T-helper 17 cell (primary cell): ENCODE measurements around the gene HACD2. TPM values are rescaled to one million over a fixed set of nuclear protein-coding genes. Genes with fewer than 3 reads are reported as not detected.

Experiments used
- ATAC-seq: fragments of 150-1000 bp; cut with Tn5 transposase; 2 replicates; pipeline ENCODE4 v1.10.0; 2021; ENCODE audit warnings: mild to moderate bottlenecking, moderate library complexity
- DNase-seq, 3 donors: peaks; one replicate each; pipeline versions ENCODE4 v3.0.0 to v3.0.0-alpha.2; 2020 to 2021
- H3K9me3 ChIP-seq: one replicate; pipeline ENCODE4 v1.7.0; 2013; ENCODE audit warnings: low read length, mild to moderate bottlenecking; ENCODE audit not compliant: control insufficient read depth, poor library complexity, severe bottlenecking
- H3K27ac Mint-ChIP-seq: one replicate; pipeline ENCODE4 v1.8.0; 2022; ENCODE audit warnings: mild to moderate bottlenecking, moderate library complexity, mixed read lengths
- H3K27me3 Mint-ChIP-seq: one replicate; pipeline ENCODE4 v1.8.0; 2022; ENCODE audit warnings: mixed read lengths
- H3K36me3 Mint-ChIP-seq: one replicate; pipeline ENCODE4 v1.8.0; 2022; ENCODE audit warnings: low read depth, mixed read lengths
- H3K4me1 Mint-ChIP-seq: one replicate; pipeline ENCODE4 v1.8.0; 2022; ENCODE audit warnings: mild to moderate bottlenecking, mixed read lengths
- H3K4me3 Mint-ChIP-seq: one replicate; pipeline ENCODE4 v1.8.0; 2022; ENCODE audit warnings: mild to moderate bottlenecking, moderate library complexity, mixed read lengths
- total RNA-seq, 4 donors: library from RNA in 2 of 4; stranded (reverse) in 2 of 4; gene quantifications; one replicate each; pipeline ENCODE4 v1.2.3 and lab custom pipeline; 2022 to 2026

HACD2 gene
- total RNA-seq, 2 donors from 2014 or later: 16.2 to 18.9 TPM

DNA sequence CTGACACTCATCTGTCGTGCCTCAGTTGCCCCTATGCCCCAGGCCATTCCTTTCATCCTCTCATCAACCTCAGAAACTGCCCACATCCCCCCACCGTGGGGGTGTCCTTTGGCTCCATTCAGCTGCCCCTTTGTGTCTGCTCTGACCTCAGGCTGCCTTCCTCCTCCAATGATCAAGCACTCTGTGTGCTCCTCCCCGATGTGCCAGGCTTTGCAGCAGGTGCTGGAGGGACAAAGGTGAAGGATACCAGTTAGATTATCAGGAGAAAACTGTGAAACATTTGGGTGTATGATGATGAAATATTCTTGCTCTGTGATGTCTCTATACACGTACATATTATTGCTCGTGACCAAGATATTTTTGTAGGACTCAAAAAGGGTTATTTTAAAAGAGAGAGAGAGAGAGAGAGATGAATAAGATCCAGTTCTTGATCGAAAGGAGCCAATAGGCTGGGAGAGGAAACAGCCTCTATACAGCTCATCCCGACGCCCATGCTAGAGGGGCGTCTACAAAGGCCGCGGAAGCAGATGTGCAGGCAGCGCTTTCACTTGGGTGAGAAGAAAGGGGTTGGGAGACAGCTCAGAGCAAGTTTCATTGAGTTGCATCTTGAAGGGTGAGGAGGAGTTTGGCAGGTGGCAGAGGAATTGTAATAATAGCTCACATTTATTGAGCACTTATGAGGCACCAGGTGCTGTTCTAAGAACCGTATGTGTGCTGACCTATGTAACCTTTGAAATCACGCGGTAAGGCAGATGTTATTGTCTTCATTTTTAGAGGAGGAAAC lies 107.7 kb downstream of the HACD2 start:
- H3K36me3 Mint-ChIP-seq: peaks cover 4% of the 10 kb centered on the region

DNA sequence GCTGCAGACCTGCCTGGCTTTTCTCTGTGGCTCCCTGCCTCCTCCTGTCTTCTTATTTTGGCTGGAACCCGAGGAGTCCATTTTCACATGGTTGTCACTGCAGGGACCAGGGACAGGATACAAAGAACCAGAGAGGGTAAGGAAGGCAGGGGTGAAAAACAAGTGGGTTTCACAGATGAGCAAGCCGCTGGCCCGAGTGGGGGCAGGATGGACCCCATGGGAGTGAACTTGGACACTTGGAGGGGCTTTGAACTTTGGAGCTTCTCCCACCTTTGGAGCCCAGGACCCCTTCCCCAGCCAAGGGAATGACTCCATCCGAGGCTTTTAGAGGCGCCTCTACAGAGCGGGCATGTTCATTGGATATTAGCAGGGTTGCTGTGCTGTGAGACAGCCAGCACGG lies 109.1 kb downstream of the HACD2 start:
- no peak for ATAC-seq
- Mint-ChIP-seq H3K27ac (no peak overlapping the region), H3K4me3 (no peak overlapping the region), H3K36me3 (peaks cover 4% of the 10 kb centered on the region), H3K27me3 (peaks cover 57% of the 10 kb centered on the region), H3K4me1 (peaks cover 3% of the 10 kb centered on the region)
- no peak for DNase-seq
- H3K9me3 ChIP-seq: no peaks in the 10 kb centered on the region

More for the DNA sequence above, 107.7 kb downstream of the HACD2 start:
- no peaks in the 10 kb centered on the region for H3K9me3 ChIP-seq
- Mint-ChIP-seq H3K4me3 (no peak overlapping the region), H3K4me1 (peaks cover 3% of the 10 kb centered on the region), H3K27ac (no peak overlapping the region), H3K27me3 (peaks cover 61% of the 10 kb centered on the region)
- ATAC-seq (no peak), DNase-seq (no peak)

DNA sequence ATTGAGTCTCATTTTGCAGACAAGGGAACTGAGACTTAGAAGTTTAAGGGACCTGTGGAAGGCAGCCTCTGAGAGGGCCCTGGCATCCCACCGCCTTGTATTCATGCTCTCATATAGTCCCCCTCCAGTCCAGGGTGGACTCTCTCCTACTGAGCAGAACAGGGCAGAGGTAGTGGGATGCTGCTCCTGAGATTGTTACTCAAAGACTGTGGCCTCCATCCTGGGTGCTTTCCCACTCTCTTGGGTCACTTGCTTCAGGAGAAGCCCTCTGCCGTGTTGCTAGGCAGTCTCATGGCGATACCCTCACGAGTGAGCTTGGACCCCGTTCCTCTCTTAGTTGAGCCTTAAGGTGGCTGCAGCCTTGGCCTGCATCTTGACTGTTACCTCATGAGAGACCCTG lies 113.7 kb downstream of the HACD2 start:
- H3K27me3 Mint-ChIP-seq: peaks cover 33% of the 10 kb centered on the region
- no peak overlapping the region for H3K4me3 Mint-ChIP-seq
- H3K4me1 Mint-ChIP-seq: peaks cover 3% of the 10 kb centered on the region
- DNase-seq: no peak
- no peaks in the 10 kb centered on the region for H3K36me3 Mint-ChIP-seq
- no peak overlapping the region for H3K27ac Mint-ChIP-seq
- no peaks in the 10 kb centered on the region for H3K9me3 ChIP-seq
- ATAC-seq: no peak

DNA sequence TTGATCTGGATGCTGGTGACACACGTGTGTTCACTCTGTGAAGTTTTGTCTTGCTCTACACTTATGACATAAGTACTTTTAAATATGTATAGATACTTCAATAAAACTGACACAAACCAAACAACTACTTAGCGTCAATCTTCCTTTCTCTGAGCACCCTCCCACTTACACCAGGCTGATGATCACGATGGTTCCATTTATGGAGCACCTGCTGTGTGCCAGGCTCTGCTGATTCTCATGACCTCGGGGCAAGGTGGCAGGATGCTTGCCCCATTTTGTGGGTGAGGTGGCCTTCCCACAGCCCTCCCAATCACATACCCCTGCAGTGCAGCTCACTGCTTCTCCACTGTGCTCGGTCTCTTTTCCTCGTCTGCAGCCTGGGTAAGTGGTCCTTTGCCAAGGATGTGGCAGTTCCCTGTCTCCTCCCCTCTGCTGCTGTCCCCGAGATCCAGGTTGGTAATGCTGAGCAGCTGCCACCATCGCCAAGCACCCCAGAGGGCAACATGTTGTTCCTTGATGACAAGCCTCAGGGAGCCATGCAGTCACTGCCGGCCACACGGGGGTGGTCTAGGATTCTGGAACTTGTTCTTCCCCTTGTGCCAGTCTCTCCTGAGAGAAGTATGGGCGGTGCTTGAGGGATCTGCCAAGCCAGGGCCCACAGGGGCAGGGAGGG lies 115.4 kb downstream of the HACD2 start:
- DNase-seq (no peak), ATAC-seq (no peak)
- peaks cover 29% of the 10 kb centered on the region for H3K27me3 Mint-ChIP-seq
- H3K27ac Mint-ChIP-seq: no peak overlapping the region
- no peaks in the 10 kb centered on the region for H3K36me3 Mint-ChIP-seq
- H3K4me3 Mint-ChIP-seq: no peak overlapping the region
- H3K9me3 ChIP-seq: peaks cover under 1% of the 10 kb centered on the region
- H3K4me1 Mint-ChIP-seq: no peaks in the 10 kb centered on the region

DNA sequence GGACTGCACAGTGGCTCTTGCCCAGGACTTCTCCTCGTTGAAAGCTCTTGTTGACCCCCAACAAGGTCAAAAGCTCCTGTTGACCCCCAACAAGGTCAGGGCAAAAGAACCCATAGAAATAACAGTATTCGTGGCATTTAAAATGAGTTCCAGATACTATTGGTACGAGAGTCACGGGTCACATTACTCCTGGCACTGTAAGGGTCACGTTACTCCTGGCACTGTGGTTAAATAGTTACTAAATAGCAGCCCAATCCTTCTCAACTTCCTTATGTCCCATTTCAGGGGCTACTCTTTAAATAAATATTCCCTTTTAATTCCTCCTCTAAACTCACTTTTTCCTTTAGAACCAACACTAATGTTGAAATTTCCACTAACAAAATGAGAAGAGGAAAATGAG lies 117.8 kb downstream of the HACD2 start:
- no peak overlapping the region for H3K4me3 Mint-ChIP-seq
- peaks cover 3% of the 10 kb centered on the region for H3K9me3 ChIP-seq
- DNase-seq: no peak
- H3K36me3 Mint-ChIP-seq: no peaks in the 10 kb centered on the region
- ATAC-seq: no peak
- H3K27me3 Mint-ChIP-seq: peaks cover 38% of the 10 kb centered on the region
- peaks cover 3% of the 10 kb centered on the region for H3K4me1 Mint-ChIP-seq
- no peak overlapping the region for H3K27ac Mint-ChIP-seq

DNA sequence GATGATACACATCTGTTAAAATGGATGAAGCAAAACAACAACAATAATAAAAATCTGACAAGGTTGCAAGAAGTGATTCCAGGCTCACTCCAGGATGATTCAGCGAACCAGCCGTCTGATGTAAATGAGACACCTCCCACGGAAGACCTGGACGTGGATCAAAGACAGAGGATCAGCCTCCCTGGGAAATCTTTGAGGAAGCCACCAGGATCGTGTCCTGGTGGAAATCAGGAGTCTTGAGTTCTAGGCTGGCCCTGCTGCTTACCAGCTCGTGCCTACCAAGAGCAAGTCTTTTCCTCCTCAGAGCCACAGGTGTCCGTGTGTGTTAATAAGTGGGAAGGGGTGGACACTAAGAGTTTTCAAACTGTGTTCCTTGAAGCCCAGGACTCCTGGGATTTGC lies 120.6 kb downstream of the HACD2 start:
- DNase-seq (no peak), ATAC-seq (no peak)
- Mint-ChIP-seq H3K27ac (no peak overlapping the region), H3K4me3 (no peak overlapping the region), H3K36me3 (no peaks in the 10 kb centered on the region), H3K27me3 (peaks cover 49% of the 10 kb centered on the region), H3K4me1 (peaks cover 3% of the 10 kb centered on the region)
- H3K9me3 ChIP-seq: peaks cover 3% of the 10 kb centered on the region

DNA sequence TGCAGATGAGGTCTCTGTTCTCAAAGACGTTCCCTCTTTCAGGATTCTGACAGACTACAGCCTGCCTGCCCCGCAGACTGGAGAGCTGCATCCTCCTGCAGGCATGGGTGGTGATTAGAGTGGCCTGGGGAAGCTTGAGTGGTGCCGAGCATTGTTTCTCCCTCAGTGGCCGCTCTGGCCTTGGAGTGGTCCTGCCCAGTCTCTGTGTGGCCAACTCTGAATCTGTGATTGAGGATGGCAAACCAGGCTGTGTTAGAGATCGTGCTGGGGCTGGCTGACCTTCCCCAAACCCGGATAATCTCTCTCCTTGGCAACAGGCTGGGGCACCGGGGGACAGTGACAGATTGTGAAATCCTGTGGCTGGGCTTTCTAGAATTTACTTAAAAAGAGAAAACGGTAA lies 125.0 kb downstream of the HACD2 start:
- peaks cover 3% of the 10 kb centered on the region for H3K36me3 Mint-ChIP-seq
- ATAC-seq (no peak), DNase-seq (no peak)
- H3K9me3 ChIP-seq: peaks cover 3% of the 10 kb centered on the region
- H3K27ac Mint-ChIP-seq: no peak overlapping the region
- H3K4me1 Mint-ChIP-seq: peaks cover 3% of the 10 kb centered on the region
- no peak overlapping the region for H3K4me3 Mint-ChIP-seq
- H3K27me3 Mint-ChIP-seq: peaks cover 68% of the 10 kb centered on the region

DNA sequence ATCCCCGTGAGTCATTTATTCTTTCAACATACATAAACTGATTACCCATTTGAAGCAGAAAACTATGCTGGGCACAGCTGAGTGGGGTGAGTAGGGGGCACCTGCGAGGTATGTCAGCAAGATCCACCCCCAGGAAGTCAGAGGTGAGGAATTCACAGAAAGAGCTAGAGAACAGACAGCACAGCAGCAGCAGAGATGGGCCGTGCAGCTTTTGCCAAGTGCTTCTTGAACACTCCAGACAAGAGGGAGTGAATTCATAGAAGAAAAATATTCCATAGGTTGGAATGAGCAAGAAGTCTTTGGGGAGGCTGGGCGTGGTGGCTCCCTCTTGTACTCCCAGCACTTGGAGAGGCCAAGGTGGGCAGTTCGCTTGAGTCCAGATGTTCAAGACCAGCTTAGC lies 126.6 kb downstream of the HACD2 start:
- Mint-ChIP-seq H3K27me3 (peaks cover 72% of the 10 kb centered on the region), H3K36me3 (peaks cover 7% of the 10 kb centered on the region)
- ATAC-seq: no peak

DNA sequence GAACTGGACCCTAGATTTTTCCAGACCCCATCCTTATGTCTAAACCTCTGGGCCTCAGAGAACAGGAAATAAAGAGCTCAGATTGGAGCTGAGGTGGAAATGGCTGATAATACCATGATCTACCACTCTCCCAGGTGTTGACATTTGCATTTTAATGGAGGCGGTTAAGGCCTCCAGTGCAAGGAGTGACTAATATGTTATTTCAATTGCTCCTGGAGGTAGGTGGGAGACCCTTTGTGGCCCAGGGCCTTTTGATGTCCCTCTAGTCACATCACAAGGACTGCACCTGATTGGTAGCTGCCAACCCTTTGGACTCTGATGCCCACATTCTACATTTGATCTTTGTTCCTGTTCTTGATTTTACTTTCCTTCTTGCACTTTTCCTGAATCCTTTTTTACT lies 127.0 kb downstream of the HACD2 start:
- ATAC-seq (no peak), DNase-seq (no peak)
- Mint-ChIP-seq H3K27ac (no peak overlapping the region), H3K36me3 (peaks cover 7% of the 10 kb centered on the region), H3K27me3 (peaks cover 74% of the 10 kb centered on the region), H3K4me3 (no peak overlapping the region), H3K4me1 (peaks cover 4% of the 10 kb centered on the region)
- H3K9me3 ChIP-seq: no peaks in the 10 kb centered on the region

More for the DNA sequence above, 126.6 kb downstream of the HACD2 start:
- H3K4me3 Mint-ChIP-seq: no peak overlapping the region
- no peaks in the 10 kb centered on the region for H3K9me3 ChIP-seq
- H3K4me1 Mint-ChIP-seq: peaks cover 4% of the 10 kb centered on the region
- H3K27ac Mint-ChIP-seq: no peak overlapping the region
- no peak for DNase-seq

DNA sequence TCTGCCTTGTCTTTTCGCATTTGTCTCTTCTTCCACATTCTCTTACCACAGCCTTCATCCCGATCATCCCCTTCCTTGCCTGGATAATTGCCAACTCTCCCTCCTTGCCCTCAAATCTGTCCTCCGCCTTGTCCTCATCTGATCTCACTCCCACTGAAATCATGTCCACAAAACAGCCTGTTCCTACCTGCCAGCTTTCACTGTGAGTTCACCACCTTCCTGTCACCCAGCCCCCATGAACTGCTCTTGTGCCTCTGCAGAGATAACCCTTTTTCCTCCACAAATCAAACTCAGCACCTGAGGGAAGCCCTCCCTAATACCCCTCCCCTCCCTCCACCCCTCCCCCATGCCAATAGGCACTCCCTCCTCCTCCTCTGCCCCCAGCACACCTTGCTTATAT lies 131.2 kb downstream of the HACD2 start:
- ATAC-seq: no peak
- no peak overlapping the region for H3K27ac Mint-ChIP-seq

DNA sequence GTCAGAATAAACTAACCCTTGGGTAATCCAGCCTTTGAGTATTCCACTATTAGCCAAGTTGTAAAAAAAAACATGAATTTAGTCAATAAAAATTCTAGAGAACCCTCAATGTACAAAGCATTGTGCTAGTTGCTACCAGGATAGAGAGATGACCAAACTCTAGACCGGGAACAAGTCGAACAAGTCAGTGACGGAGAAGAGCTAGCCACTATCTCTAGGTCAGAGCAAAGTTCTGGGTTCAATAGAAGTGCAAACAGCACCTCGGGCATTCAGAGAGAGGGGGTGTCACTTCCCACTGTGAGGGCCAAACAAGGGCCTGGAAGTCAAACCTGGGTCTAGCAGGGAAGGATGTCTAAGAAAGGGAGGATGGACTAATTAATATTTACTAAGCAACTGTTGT lies 133.7 kb downstream of the HACD2 start:
- no peak for DNase-seq
- ATAC-seq: no peak
- H3K9me3 ChIP-seq: no peaks in the 10 kb centered on the region
- H3K27ac Mint-ChIP-seq: no peak overlapping the region
- H3K4me1 Mint-ChIP-seq: peaks cover 6% of the 10 kb centered on the region
- peaks cover 54% of the 10 kb centered on the region for H3K27me3 Mint-ChIP-seq
- peaks cover 5% of the 10 kb centered on the region for H3K36me3 Mint-ChIP-seq
- no peak overlapping the region for H3K4me3 Mint-ChIP-seq

More for the DNA sequence above, 131.2 kb downstream of the HACD2 start:
- Mint-ChIP-seq H3K36me3 (peaks cover 4% of the 10 kb centered on the region), H3K27me3 (peaks cover 66% of the 10 kb centered on the region), H3K4me1 (peaks cover 4% of the 10 kb centered on the region), H3K4me3 (no peak overlapping the region)
- no peak for DNase-seq
- no peaks in the 10 kb centered on the region for H3K9me3 ChIP-seq

DNA sequence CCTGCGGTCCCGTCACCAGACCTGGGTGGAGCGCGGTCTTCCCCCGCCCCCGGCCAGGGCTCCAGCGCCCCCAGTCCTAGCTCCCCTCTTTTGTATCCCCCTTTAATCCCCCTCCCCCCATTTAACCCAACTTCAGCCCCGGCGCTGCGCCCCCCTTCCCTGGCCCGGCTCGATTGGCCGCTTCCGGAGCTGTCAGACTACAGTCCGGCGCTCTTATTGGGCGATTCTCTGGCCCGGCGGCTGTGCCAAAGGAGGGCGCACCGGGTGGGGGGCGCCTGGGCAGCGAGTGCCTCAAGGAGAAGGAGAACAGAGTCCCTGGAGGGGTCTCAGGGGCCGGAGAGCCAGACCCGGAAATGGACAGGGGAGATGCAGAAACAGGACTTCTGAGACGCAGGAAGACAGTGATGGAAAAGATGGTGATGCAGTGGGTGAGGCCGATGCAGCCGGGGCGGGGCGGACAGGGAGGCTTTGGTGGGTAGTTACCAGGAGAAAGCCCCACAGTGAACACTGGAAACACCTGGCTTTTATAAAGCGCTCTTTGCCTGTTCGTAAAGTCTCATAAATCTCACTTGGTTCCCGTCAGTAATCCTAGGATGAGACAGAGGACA lies 134.8 kb downstream of the HACD2 start:
- H3K27me3 Mint-ChIP-seq: peaks cover 57% of the 10 kb centered on the region
- peaks cover 6% of the 10 kb centered on the region for H3K4me1 Mint-ChIP-seq
- H3K27ac Mint-ChIP-seq: no peak overlapping the region
- DNase-seq (no peak), ATAC-seq (no peak)
- H3K36me3 Mint-ChIP-seq: peaks cover 5% of the 10 kb centered on the region
- H3K9me3 ChIP-seq: no peaks in the 10 kb centered on the region
- peak overlapping the region; percentile 74 for H3K4me3 Mint-ChIP-seq

DNA sequence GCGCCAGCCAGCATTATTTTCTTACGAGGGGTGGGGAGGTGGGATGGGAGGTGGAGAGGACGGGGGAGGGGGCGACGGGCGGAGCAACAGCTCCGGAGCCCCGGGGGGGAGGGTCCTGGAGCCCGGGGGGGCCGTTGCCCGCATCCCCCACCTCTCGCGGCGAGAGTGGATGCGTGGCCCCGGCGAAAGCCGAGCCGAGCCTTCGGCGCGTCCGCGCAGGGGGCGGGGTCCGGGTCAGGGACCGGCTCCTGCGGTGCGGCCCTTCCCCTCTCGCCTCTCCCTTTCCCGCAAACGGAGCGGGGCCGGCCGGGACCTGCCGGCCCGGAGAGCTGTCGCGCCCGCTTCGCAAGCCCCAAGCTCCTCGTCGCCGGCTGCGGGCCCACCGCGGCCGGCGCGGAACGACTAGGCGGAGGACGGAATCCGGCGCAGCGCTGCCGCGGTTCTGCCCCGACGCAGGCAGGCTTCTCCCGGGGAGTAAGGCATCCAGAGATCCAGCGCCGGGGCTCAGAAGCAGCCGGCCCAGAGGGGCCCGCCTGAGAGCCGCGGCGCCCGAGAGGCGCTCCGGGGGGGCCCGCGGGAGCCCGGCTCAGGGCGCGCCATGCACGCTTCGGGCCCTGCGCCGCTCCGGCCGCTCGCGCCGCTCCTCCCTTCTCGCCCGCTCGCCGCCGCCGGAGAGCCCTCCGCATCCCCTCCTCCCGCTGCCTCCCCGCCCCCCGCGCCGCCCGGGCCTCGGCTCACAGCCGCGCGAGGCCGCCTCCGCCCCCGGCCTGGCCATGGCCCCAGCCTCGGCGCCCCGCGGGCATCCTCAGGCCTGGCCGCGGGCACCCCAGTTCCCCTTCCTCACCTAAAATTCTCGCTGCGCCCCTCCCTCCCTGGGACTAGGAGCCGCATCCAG lies 135.5 kb downstream of the HACD2 start:
- Mint-ChIP-seq H3K27me3 (peaks cover 59% of the 10 kb centered on the region), H3K36me3 (peaks cover 5% of the 10 kb centered on the region), H3K4me1 (peaks cover 6% of the 10 kb centered on the region), H3K27ac (no peak overlapping the region), H3K4me3 (peak overlapping the region; percentile 74)
- H3K9me3 ChIP-seq: no peaks in the 10 kb centered on the region
- DNase-seq (no peak), ATAC-seq (no peak)
